HL-60 (cell line): ENCODE data around the gene SORCS1.

Experiments
- DNase-seq, 2 experiments: peaks; one replicate each; pipeline ENCODE4 v3.0.0-alpha.2; 2010 to 2020; ENCODE audit warnings: low read depth in 1 of 2, low spot score in 1 of 2
- H3K27ac ChIP-seq: fragments of 250-450 bp; sonication (Bioruptor Pico); replicated peaks from 2 replicates; pipeline ENCODE4 v1.5.1; 2020; ENCODE audit warnings: mild to moderate bottlenecking, moderate library complexity
- H3K27me3 ChIP-seq: fragments of 250-450 bp; sonication (Bioruptor Pico); 2 replicates; pipeline ENCODE4 v1.5.1; 2021; ENCODE audit warnings: mild to moderate bottlenecking, moderate library complexity; ENCODE audit not compliant: insufficient read depth, poor library complexity, severe bottlenecking
- H3K4me3 ChIP-seq: replicated peaks from 2 replicates; pipeline ENCODE4 v1.5.1; 2011; ENCODE audit warnings: mild to moderate bottlenecking, control low read depth, low read length; ENCODE audit not compliant: insufficient read depth
- CTCF ChIP-seq: IDR thresholded peaks from one replicate; pipeline ENCODE4 v1.5.1; 2011; ENCODE audit warnings: low read length, control low read depth, inconsistent platforms; ENCODE audit not compliant: insufficient read depth
- GABPA ChIP-seq: IDR thresholded peaks from 2 replicates; pipeline ENCODE4 v1.6.1; 2012; ENCODE audit warnings: low read depth
- POLR2AphosphoS5 ChIP-seq: IDR thresholded peaks from 2 replicates; pipeline ENCODE4 v1.6.1; 2012; ENCODE audit warnings: low read depth
- REST ChIP-seq: IDR thresholded peaks from 2 replicates; pipeline ENCODE4 v1.6.1; 2012; ENCODE audit warnings: low read depth; ENCODE audit not compliant: insufficient replicate concordance
- SPI1 ChIP-seq: IDR thresholded peaks from 2 replicates; pipeline ENCODE4 v1.6.1; 2012; ENCODE audit warnings: low read depth, mild to moderate bottlenecking, borderline replicate concordance

SORCS1 gene

GRCh38 chr10:106557053-106557452, 607.5 kb downstream of the SORCS1 start:
- no peak for DNase-seq
- Histone ChIP-seq H3K27ac (no peak overlapping the region), H3K27me3 (no peaks in the 10 kb centered on the region), H3K4me3 (no peak overlapping the region)
- no peak for TF ChIP-seq GABPA
- TF ChIP-seq SPI1 = peak; percentile 56

GRCh38 chr10:106555599-106555998, 608.9 kb downstream of the SORCS1 start:
- Histone ChIP-seq H3K27me3 (no peaks in the 10 kb centered on the region), H3K27ac (no peak overlapping the region), H3K4me3 (no peak overlapping the region)
- TF ChIP-seq SPI1 (no peak), GABPA (no peak), REST (no peak), POLR2AphosphoS5 (no peak), CTCF (no peak)
- DNase-seq = no peak

- TF ChIP-seq GABPA (no peak), CTCF (no peak), POLR2AphosphoS5 (no peak), SPI1 (no peak), REST (no peak)
These were observed 612.9 kb downstream of the SORCS1 start for GRCh38 chr10:106551501-106552062.

GRCh38 chr10:106548832-106549231, 615.7 kb downstream of the SORCS1 start:
- DNase-seq = no peak
- Histone ChIP-seq H3K27ac (no peak overlapping the region), H3K27me3 (no peaks in the 10 kb centered on the region), H3K4me3 (no peak overlapping the region)
- TF ChIP-seq CTCF (no peak), REST (no peak), POLR2AphosphoS5 (no peak), SPI1 (no peak), GABPA (no peak)

More at GRCh38 chr10:106551501-106552062, 612.9 kb downstream of the SORCS1 start:
- Histone ChIP-seq H3K27ac (no peak overlapping the region), H3K27me3 (no peaks in the 10 kb centered on the region), H3K4me3 (no peak overlapping the region)
- DNase-seq = no peak
